Uterus (tissue), 2 donors: ENCODE data around the gene S100P.

ENCODE experiments used
- POLR2A ChIP-seq, 2 donors: fragments of 450-650 bp; IDR thresholded peaks; one replicate each; pipeline ENCODE4 v1.6.1; 2016; ENCODE audit warnings: antibody characterized with exemption in 2 of 2, mild to moderate bottlenecking in 1 of 2, moderate library complexity in 1 of 2
- TF ChIP-seq, protein P1 (sequence below), 4 experiments: fragments of 200-600 bp in 2 of 4; fragments of 450-650 bp in 2 of 4; sonication (generic) in 2 of 4; IDR thresholded peaks; one replicate each; pipeline ENCODE4 v1.5.1; 2016 to 2019; ENCODE audit warnings: antibody characterized with exemption in 4 of 4, mild to moderate bottlenecking in 2 of 4, moderate library complexity in 1 of 4

DNA sequence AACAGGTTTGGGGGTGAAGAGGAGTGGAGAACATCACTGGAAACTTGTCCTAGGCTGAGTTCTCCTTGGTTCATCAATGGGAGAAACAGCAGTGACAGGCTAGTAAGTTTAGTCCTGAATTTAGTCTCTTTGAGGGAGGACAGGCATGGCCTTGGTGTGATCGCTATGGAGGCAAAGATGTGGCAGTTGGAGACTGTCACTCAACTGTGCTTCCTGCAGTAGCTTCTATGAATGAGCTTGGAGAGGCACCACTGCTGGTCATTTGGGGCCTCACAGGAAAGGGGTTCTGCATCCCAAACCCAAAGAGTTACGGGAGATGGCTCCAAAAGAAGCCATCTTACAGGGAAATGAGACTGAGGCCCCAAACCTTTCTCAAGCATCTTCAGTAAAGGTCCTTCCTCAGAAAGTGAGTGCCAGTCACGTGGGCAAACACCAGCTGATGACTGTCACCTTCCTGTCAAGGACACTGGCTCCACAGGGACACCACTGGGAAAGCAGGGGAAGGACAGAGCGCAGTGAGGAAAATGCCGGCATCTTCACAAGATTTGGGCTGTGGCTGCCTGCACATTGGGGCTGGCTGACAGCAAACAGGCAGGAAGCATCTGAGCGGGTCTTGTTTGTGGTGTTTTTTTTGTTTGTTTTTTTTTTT lies 46.0 kb upstream of the S100P start:
- TF ChIP-seq, protein P1, sequence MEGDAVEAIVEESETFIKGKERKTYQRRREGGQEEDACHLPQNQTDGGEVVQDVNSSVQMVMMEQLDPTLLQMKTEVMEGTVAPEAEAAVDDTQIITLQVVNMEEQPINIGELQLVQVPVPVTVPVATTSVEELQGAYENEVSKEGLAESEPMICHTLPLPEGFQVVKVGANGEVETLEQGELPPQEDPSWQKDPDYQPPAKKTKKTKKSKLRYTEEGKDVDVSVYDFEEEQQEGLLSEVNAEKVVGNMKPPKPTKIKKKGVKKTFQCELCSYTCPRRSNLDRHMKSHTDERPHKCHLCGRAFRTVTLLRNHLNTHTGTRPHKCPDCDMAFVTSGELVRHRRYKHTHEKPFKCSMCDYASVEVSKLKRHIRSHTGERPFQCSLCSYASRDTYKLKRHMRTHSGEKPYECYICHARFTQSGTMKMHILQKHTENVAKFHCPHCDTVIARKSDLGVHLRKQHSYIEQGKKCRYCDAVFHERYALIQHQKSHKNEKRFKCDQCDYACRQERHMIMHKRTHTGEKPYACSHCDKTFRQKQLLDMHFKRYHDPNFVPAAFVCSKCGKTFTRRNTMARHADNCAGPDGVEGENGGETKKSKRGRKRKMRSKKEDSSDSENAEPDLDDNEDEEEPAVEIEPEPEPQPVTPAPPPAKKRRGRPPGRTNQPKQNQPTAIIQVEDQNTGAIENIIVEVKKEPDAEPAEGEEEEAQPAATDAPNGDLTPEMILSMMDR (IDR thresholded peaks at IDR 0.05) = no peak
- TF ChIP-seq POLR2A (IDR thresholded peaks at IDR 0.05) = no peak
